Sigmoid colon (tissue), 4 donors: ENCODE data around the gene CHRNB2.

Experiments
- POLR2A ChIP-seq, 2 donors: fragments of 450-650 bp; IDR thresholded peaks; one replicate each; pipeline ENCODE4 v1.6.1; 2016; ENCODE audit warnings: antibody characterized with exemption in 2 of 2, mild to moderate bottlenecking in 2 of 2, moderate library complexity in 2 of 2
- POLR2AphosphoS5 ChIP-seq, 4 donors: sonication (generic); formaldehyde crosslinking; IDR thresholded peaks; one replicate each; pipeline ENCODE4 v1.6.1; 2017; ENCODE audit warnings: antibody characterized with exemption in 4 of 4
- TF ChIP-seq, protein P1 (sequence below), 4 experiments: fragments of 450-650 bp in 3 of 4; fragments of 200-600 bp in 1 of 4; IDR thresholded peaks; one replicate each; pipeline ENCODE4 v1.5.1; 2016 to 2019; ENCODE audit warnings: antibody characterized with exemption in 4 of 4, mild to moderate bottlenecking in 3 of 4, moderate library complexity in 2 of 4

GRCh38 chr1:154536570-154536969, 31.0 kb upstream of the CHRNB2 start:
- TF ChIP-seq, protein P1, sequence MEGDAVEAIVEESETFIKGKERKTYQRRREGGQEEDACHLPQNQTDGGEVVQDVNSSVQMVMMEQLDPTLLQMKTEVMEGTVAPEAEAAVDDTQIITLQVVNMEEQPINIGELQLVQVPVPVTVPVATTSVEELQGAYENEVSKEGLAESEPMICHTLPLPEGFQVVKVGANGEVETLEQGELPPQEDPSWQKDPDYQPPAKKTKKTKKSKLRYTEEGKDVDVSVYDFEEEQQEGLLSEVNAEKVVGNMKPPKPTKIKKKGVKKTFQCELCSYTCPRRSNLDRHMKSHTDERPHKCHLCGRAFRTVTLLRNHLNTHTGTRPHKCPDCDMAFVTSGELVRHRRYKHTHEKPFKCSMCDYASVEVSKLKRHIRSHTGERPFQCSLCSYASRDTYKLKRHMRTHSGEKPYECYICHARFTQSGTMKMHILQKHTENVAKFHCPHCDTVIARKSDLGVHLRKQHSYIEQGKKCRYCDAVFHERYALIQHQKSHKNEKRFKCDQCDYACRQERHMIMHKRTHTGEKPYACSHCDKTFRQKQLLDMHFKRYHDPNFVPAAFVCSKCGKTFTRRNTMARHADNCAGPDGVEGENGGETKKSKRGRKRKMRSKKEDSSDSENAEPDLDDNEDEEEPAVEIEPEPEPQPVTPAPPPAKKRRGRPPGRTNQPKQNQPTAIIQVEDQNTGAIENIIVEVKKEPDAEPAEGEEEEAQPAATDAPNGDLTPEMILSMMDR (IDR thresholded peaks at IDR 0.05), result no peak
- peak in 1 of 4 donors; percentile 71 for TF ChIP-seq POLR2AphosphoS5 (IDR thresholded peaks at IDR 0.05)
- no peak for TF ChIP-seq POLR2A (IDR thresholded peaks at IDR 0.05)
